GM18499 (cell line): Measurements from ENCODE around the gene NNMT.
"Not testable (repeated sequence)": the region's sequence is repeated elsewhere in the genome, so short reads cannot be mapped to it uniquely, and the experiment has no call there.

Experiments
- ATAC-seq: cut with Tn5 transposase; IDR thresholded peaks from one replicate; pipeline ENCODE4 v1.9.1; 2021; ENCODE audit warnings: moderate number of reproducible peaks; ENCODE audit not compliant: insufficient read depth, unreplicated experiment

Gene NNMT

DNA sequence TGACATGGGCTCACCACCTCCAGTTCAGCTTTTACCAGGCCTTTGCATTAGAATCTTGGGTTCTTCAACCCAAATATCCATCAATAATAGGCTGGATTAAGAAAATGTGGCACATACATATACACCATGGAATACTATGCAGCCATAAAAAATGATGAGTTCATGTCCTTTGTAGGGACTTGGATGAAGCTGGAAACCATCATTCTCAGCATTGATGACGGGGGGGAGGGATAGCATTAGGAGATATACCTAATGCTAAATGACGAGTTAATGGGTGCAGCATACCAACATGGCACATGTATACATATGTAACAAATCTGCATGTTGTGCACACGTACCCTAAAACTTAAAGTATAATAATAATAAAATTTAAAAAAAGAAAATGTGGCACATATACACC is 45.5 kb downstream of the NNMT start:
- ATAC-seq, result not testable (repeated sequence)

DNA sequence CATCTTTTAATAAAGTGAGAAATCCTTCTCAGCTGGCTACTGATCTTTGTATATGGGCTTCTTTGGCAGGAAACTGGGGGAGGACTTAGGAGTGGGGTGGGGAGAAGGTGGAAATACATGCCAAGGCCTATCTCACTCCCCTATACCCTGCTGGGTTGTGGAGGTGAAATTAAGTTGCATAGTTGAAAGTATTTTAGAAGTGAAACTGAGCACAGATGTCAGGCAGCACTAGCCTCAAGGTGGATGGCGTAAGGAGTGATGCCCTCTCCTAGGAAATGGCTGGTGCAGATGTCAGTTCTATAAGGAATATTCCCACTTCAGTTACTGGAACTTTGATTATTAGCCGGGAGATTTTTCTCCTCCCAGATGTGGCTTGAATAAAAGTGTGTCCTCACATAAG is 46.3 kb downstream of the NNMT start:
- ATAC-seq, result no peak

DNA sequence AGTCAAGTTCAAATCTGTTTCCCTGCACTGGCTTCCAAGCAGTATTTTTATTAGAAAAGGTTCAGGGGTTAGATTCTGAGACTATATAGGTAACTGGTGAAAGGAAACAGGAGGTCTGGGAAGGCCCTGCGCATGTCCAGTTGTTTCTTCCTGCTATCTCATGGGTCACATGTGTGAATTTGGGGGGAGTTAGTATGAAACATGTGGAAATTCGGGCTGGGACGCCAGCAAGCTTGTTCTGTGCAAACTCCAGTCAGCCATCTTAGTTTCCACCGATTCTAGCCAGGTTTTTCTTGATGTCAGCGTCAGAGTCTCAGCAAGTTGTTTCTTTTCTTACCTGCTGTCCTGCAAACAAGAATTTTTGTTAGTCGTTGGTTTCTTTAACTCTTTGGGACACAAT is 46.8 kb downstream of the NNMT start:
- ATAC-seq, result no peak

DNA sequence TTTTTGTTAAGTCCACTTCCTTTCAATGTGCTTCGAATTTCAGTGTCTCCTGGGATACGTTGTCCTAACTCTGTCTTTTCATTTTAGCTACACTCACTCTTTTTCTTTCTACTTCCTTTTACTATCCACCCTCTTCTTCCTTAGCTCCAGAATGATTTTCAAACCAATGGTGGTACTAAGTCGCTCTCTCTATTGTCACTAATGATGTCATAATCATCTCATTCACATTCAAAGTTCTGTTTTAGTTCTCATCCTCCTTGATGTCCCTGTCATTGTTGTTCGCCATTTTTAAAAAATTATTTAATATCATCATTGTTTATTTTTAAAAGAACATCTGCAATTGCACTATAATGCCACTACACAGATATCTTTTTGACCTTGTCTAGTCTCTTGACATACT is 47.3 kb downstream of the NNMT start:
- no peak for ATAC-seq

DNA sequence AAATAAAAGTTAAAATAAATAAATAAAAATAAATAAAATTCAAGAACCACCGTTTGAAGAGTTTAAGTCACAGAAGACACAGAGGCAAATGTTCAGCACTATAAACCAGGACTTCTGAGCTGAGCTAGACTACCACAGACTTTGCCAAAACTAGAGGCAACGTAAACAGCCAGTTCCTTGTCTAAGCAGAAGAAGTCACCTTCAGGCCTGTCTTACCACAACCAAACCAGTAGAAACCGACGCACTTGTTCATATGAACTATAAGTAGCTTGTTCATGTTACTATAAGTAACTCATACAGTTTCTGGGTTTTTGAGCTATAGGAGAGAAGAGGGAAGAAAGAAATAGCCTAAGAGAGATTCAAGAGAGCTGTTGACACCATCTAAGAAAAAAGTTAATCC is 48.3 kb downstream of the NNMT start:
- ATAC-seq, result no peak

DNA sequence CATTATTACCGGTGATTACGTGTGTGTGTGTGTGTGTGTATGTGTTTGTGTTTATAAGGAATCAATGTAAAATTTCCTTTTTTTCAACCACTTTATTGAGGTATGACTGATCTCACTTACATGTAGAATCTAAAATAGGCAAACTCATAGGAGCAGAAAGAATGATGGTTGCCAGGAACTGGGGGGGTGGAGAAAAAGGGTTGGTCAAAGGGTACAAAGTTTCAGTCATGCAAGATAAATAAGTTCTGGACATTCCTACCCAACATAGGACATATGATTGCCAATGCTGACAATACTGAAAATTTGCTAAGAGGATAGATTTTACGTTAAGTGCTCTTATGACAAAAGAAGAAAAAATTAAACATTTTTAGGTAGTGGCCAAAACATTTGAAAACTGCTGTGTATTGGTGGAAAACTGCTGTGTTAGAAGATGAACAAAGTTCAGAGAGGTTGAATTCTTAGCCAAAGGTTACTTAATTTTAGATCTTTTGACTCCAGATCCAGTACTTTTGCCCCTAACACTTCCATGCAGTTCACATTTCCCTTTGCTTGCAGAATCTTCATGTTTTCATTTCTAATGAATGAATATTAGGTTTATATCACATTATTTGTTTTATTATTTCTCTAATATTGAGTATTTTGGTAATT is 49.5 kb downstream of the NNMT start:
- ATAC-seq, result no peak

DNA sequence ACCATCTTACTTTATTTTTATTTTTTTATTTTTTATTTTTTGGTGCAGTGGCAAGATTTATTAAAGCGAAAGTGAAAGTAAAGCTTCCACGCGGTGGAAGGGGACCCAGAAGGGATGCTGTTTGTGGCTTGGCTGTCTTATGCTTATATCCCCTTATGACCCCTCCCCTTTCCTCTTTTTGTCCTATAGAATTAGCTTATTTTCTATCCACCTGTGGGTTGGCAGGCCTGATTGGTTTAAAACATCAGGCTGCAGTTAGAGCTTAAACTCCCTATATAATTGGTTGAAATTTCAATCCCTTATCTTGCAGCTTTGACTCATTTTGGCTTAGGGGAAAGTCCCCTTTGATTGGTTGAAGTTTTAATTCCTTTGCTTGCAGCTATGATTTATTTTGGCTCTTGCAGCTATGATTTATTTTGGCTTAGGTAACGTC is 50.5 kb downstream of the NNMT start:
- no peak for ATAC-seq

DNA sequence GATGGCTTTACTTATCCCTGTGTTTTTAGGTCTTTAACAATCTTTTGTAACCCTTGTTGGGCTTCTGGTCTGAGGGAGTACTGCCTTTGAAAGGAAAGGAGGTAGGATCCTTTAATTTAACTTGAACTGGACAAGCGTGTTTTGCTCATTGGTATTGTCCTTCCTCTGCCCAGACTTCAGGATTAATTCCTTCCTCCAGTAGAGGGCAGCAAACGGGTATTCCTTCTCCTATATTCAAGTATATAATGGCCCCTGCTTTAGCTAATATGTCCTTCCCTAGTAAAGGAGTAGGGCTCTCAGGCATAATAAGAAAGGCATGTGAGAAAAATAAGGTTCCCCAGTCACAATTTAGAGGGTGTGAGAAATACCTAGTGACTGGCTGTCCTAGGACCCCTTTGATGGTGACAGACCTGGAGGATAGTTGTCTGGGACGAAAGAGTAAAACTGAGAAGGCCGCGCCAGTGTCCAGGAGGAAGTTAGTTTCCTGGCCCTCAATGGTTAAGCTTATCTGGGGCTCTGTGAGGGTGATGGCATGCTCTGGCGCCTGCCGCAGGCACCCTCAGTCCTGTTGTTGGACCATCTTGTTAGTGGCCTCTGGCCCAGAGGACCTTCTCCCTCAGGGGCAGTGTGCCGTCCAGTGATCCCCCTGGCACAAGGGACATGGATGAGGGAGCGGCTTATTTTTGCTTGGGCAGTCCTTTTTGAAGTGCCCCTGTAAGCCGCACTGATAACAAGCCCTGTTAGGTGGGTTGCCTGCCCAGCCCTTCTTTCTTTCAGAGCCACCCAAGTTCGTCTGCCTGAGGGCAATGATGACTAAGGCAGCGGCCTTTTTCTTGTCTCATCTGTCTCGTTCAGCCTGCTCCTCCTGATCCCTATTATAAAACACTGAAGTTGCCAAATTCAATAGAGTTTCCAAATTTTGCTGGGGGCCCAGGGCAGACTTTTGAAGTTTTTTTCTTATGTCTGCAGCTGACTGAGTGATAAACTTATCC is 52.3 kb downstream of the NNMT start:
- ATAC-seq, result no peak

DNA sequence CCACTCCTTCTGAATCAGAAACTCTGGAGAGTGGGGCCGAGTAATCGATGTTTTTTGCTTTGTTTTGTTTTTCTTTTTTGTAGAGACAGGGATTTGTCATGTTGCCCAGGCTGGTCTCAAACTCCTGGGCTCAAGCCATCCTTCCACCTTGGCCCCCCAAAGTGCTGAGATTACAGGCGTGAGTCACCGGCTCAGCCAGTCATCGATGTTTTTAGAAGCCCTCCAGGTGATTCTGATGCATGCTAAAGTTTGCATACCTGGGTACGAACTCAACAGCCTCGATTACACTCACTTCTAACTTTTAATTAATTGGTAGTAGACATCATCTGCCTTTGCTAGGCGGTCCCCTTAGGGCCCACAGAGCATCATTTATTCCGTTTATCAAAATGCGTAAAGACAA is 53.8 kb downstream of the NNMT start:
- no peak for ATAC-seq

DNA sequence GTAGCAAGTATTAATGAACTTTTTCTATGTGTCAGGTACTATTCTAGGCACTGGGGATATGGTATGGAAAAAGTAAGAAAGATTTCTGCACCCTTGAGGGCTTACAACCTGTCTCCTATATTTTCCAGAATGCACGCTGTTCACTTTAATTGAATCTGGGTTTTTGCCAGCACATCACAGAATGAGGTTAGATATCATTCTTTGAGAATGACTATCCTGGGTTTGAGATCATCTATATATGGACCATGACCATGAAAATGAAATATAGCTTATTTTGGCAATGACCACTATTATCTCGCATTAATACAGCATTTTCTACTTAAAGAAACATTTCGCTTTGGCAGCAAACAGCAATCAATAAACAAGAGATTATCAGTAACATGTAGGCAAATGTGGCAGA is 57.2 kb downstream of the NNMT start:
- ATAC-seq, result no peak

DNA sequence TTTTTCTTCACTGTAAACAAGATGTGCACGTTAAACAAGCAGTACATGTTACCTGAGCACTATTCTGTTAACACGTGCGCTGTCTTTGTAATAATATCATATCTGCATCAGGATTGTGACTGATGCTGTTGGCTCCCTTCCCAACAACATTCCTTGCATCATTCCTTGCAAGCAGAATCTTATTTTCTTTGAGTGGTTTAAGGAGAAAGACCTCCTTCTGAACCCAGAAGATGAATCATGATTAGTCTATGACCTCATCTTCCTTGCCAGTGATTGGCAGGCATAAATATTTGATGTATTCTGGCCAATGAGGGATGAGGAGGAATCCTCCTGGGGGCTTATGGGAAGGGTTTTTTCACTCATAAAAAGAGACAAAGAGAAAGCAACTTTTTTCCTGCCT is 57.9 kb downstream of the NNMT start:
- no peak for ATAC-seq

DNA sequence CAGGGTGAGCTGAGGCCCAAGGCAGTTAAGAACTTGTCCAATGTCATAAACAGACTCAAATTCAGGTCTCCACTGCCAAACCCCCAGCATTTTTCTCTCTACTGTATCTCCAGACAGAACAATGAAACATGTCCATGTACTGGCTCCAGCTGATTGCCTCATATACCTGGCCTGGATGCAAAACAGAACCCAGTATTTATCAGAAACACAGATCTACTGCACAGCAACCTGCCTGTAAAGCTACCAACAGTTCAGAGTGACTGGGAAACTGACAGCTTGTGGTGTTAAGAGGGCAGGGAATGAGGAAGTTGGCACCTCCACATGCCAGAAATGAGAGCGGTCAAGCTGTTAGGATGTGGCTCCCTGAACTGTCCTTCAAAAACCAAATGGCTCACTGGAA is 62.5 kb downstream of the NNMT start:
- no peak for ATAC-seq

DNA sequence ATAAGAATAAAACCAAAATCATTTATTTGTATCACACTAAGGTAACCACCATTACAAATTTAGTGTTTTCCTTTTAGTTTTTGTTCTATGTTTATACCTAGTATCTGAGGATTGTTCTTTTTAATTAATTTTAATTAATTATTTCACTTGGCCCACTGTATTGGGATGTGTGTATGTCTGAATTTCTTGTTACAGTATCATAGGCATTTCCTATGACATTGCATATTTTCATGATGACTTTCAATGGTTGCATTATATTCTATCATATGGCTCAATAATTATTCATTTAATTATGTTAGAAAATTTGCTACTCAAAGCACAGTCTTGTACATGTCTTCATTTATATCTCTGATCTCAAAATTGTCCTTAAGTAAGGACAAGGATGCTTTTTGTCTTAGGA is 63.1 kb downstream of the NNMT start:
- ATAC-seq, result no peak

DNA sequence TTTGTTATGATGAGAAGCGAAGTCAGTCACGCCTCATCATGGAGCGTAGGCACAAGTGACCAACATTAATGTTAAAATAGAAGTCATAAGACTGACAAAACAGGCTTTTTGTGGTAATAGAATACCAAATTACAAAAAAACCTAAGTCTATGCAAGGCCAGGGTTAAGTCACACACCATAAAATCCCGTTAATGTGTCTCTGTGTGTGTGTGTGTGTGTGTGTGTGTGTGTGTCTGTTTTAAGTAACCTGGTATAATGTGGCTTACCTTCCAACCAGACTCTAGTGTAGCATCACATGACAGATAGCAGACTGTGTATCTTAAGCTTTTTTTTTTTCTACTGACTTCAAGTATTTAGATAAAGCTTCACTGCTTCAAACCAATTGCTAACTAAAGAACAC is 66.1 kb downstream of the NNMT start:
- ATAC-seq, result no peak

DNA sequence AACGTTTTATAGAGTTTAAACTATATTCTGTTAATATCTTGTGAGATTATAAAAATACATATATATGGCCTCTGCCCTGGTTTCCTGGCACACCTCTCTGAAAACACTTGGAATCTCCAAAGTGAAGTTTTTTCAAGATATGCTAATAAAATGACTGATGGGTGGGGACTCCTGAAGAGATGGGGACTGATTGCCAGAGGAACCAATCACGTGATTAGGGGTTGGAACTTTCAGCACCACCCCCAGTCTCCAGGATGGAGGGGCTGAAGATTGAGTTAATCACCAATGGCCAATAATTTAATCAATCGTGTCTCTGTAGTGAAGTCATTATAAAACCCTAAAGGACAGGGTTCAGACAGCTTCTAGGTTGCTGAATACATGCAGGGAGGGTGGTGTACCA is 66.8 kb downstream of the NNMT start:
- no peak for ATAC-seq
